Testis (tissue), 2 donors: Measurements from ENCODE around the gene KDSR.

Source experiments
- CTCF ChIP-seq, 3 experiments: fragments of 450-650 bp in 2 of 3; fragments of 200-600 bp in 1 of 3; sonication (generic) in 1 of 3; IDR thresholded peaks; one replicate each; pipeline ENCODE4 v1.5.1; 2016 to 2019; ENCODE audit warnings: antibody characterized with exemption in 3 of 3, mild to moderate bottlenecking in 2 of 3, moderate library complexity in 1 of 3
- POLR2A ChIP-seq: fragments of 450-650 bp; IDR thresholded peaks from one replicate; pipeline ENCODE4 v1.6.1; 2017; ENCODE audit warnings: antibody characterized with exemption, mild to moderate bottlenecking, moderate library complexity

GRCh38 chr18:63344918-63345317 is 22.1 kb downstream of the KDSR start:
- TF ChIP-seq CTCF (IDR thresholded peaks at IDR 0.05) (no peak), POLR2A (no peak)
